Chondrocyte (in vitro differentiated cells): ENCODE measurements around the gene TMEM45B. TPM values are rescaled to one million over a fixed set of nuclear protein-coding genes. Genes with fewer than 3 reads are reported as not detected.

ENCODE experiments used
- DNase-seq: peaks from one replicate; pipeline ENCODE4 v3.0.0; 2021; ENCODE audit warnings: mixed read lengths, low spot score
- H3K27ac Mint-ChIP-seq: one replicate; pipeline ENCODE4 v1.8.0; 2021; ENCODE audit warnings: mild to moderate bottlenecking, moderate library complexity, mixed read lengths; ENCODE audit not compliant: unreplicated experiment
- H3K27me3 Mint-ChIP-seq: 2 replicates; pipeline ENCODE4 v1.8.0; 2021; ENCODE audit warnings: low read depth, mixed read lengths
- H3K36me3 Mint-ChIP-seq: 2 replicates; pipeline ENCODE4 v1.8.0; 2021; ENCODE audit warnings: low read depth, mixed read lengths
- H3K4me1 Mint-ChIP-seq: 2 replicates; pipeline ENCODE4 v1.8.0; 2021; ENCODE audit warnings: low read depth, mild to moderate bottlenecking, mixed read lengths
- H3K4me3 Mint-ChIP-seq: one replicate; pipeline ENCODE4 v1.8.0; 2021; ENCODE audit warnings: mild to moderate bottlenecking, moderate library complexity, mixed read lengths; ENCODE audit not compliant: unreplicated experiment
- H3K9me3 Mint-ChIP-seq: 2 replicates; pipeline ENCODE4 v1.8.0; 2021; ENCODE audit warnings: low read depth, mixed read lengths
- total RNA-seq: library from RNA; stranded (reverse); gene quantifications from 3 replicates; pipeline ENCODE4 v1.2.1, GENCODE V29; 2021
- TF ChIP-seq, protein P1 (sequence below): fragments of 200-600 bp; sonication (generic); IDR thresholded peaks from 2 replicates; pipeline ENCODE4 v1.5.0; 2021; ENCODE audit warnings: antibody characterized with exemption, mild to moderate bottlenecking, moderate library complexity

TMEM45B gene
- total RNA-seq, 1 donor from 2014 or later: not detected

DNA sequence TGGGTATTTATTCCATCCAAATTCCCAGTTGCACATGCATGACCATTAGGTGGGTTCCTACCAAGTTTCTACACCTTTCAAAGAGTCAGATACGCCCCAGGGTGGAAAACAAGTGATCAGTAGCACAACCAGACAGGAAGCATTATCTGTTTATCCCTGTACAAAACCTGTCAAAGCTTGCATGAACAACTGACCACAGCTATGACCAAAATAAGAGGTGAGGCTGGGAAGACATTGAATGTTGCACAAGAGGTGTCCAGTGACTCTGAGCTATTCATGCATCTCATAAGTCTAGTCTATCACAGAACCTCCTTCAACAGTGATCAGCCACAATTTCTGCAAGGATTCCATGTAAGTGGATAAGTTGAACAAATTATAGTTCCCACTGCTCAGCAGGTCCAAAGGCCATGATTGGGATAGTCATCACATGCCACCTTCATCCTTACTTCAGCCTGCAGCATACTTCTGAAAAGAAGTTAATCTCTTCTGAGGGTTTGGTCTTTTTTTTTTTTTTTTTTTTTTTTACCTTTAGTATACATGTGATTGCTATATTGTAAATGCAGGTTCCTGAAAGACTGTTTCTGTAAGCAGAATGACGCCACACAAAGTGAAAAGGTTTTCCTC, 28.0 kb upstream of the TMEM45B start:
- H3K27ac Mint-ChIP-seq: no peak overlapping the region
- H3K4me1 Mint-ChIP-seq: peaks cover 4% of the 10 kb centered on the region
- TF ChIP-seq, protein P1, sequence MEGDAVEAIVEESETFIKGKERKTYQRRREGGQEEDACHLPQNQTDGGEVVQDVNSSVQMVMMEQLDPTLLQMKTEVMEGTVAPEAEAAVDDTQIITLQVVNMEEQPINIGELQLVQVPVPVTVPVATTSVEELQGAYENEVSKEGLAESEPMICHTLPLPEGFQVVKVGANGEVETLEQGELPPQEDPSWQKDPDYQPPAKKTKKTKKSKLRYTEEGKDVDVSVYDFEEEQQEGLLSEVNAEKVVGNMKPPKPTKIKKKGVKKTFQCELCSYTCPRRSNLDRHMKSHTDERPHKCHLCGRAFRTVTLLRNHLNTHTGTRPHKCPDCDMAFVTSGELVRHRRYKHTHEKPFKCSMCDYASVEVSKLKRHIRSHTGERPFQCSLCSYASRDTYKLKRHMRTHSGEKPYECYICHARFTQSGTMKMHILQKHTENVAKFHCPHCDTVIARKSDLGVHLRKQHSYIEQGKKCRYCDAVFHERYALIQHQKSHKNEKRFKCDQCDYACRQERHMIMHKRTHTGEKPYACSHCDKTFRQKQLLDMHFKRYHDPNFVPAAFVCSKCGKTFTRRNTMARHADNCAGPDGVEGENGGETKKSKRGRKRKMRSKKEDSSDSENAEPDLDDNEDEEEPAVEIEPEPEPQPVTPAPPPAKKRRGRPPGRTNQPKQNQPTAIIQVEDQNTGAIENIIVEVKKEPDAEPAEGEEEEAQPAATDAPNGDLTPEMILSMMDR: no peak
- no peaks in the 10 kb centered on the region for H3K9me3 Mint-ChIP-seq
- H3K27me3 Mint-ChIP-seq: peaks cover 44% of the 10 kb centered on the region
- no peak overlapping the region for H3K4me3 Mint-ChIP-seq
- DNase-seq: no peak
- no peaks in the 10 kb centered on the region for H3K36me3 Mint-ChIP-seq

DNA sequence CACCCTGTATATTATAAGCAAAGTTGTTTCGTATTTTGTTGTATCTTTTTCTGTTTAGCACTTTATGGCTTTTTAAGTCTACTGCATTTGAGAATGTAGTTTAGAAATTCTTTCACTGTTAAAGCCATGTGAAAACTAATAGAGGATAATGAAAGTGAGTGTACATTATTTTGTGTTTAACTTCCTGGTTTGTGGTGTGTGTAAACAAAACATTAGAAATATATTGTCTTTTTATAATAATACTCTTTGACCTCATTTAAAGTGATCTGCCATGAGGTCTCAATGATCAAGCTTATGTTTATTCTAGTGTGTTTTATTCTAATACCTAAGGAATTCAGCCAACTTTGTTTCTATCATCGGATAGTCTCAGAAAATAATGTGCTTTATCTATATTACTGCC, 27.4 kb upstream of the TMEM45B start:
- Mint-ChIP-seq H3K4me3 (no peak overlapping the region), H3K9me3 (no peaks in the 10 kb centered on the region), H3K36me3 (no peaks in the 10 kb centered on the region), H3K27ac (no peak overlapping the region), H3K27me3 (peaks cover 48% of the 10 kb centered on the region), H3K4me1 (peaks cover 4% of the 10 kb centered on the region)
- DNase-seq: no peak
- TF ChIP-seq, protein P1: no peak

DNA sequence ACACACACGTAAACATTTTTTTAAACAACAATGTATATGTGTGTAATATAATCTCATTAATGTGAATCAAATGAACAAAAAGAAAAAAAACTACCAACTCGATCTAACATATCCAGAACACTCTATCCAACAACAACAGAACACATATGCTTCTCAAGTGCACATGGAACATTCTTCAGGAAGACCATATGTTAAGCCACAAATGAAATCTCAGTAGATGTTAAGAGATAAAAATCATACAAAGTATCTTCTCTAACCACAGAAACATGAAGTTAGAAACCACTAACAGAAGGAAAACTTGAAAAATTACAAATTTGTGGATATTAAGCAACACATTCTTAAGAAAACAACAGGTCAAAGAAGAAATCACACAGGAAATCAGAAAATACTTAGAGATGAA, 25.5 kb upstream of the TMEM45B start:
- H3K9me3 Mint-ChIP-seq: no peaks in the 10 kb centered on the region
- H3K27ac Mint-ChIP-seq: no peak overlapping the region
- H3K36me3 Mint-ChIP-seq: no peaks in the 10 kb centered on the region
- TF ChIP-seq, protein P1: no peak
- H3K27me3 Mint-ChIP-seq: peaks cover 54% of the 10 kb centered on the region
- no peak for DNase-seq
- no peak overlapping the region for H3K4me3 Mint-ChIP-seq
- peaks cover 4% of the 10 kb centered on the region for H3K4me1 Mint-ChIP-seq

DNA sequence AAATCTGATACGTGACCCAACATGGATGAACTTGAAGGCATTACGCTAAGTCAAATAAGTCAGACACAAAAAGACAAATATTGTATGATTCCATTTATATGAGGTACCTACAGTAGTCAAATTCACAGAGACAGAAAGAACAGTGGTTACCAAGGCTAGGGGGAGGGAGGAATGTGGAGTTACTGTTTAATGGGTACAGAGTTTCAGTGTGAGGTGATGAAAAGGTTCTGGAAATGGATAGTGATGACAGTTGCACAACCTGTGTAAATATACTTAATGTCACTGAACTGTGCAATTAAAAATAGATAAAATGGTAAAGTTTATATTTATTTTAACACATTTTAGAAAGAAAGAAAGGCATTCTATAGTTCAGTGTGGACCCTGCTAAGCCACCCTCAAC, 24.1 kb upstream of the TMEM45B start:
- peaks cover 4% of the 10 kb centered on the region for H3K4me1 Mint-ChIP-seq
- H3K36me3 Mint-ChIP-seq: no peaks in the 10 kb centered on the region
- H3K27ac Mint-ChIP-seq: no peak overlapping the region
- DNase-seq: no peak
- H3K27me3 Mint-ChIP-seq: peaks cover 53% of the 10 kb centered on the region
- no peak overlapping the region for H3K4me3 Mint-ChIP-seq
- TF ChIP-seq, protein P1: no peak
- H3K9me3 Mint-ChIP-seq: peaks cover 6% of the 10 kb centered on the region

GRCh38 chr11:129792663-129793062, 23.0 kb upstream of the TMEM45B start:
- Mint-ChIP-seq H3K36me3 (no peaks in the 10 kb centered on the region), H3K27ac (no peak overlapping the region), H3K9me3 (peaks cover 6% of the 10 kb centered on the region), H3K27me3 (peaks cover 50% of the 10 kb centered on the region), H3K4me3 (no peak overlapping the region), H3K4me1 (peaks cover 4% of the 10 kb centered on the region)
- no peak for DNase-seq
- TF ChIP-seq, protein P1: no peak
